ENCODE results near the gene TACR2. TPM values are rescaled to one million over a fixed set of nuclear protein-coding genes. Genes with fewer than 3 reads are reported as not detected.

The TACR2 gene
- total RNA-seq, 1 experiment from 2014 or later: 0.04 TPM

Other genes starting within 250 kb of the TACR2 start
- gene SUPV3L1, start 236.7 kb downstream of the TACR2 start, total RNA-seq (2014; rRNA removed; shearing (Covaris generic)): 38.8 and 43.4 TPM in 2 replicates
- 0.06 and 0.08 TPM in 2 replicates for gene HKDC1, start 196.6 kb downstream of the TACR2 start, total RNA-seq (2014; rRNA removed; shearing (Covaris generic))
- 35.2 and 36.6 TPM in 2 replicates for gene HK1, start 138.4 kb downstream of the TACR2 start, total RNA-seq (2014; rRNA removed; shearing (Covaris generic))
- gene TSPAN15, start 34.5 kb upstream of the TACR2 start, total RNA-seq (2014; rRNA removed; shearing (Covaris generic)): 12.2 and 13.5 TPM in 2 replicates
- gene NEUROG3, start 156.5 kb upstream of the TACR2 start, total RNA-seq (2014; rRNA removed; shearing (Covaris generic)): 0.26 TPM in 1 of 2 replicates, not detected in the other
- 0.86 and 1.2 TPM in 2 replicates for gene FAM241B, start 213.3 kb upstream of the TACR2 start, total RNA-seq (2014; rRNA removed; shearing (Covaris generic))